ENCODE results near the gene LRPAP1.

GRCh38 chr4:3496021-3496420 lies 36.2 kb downstream of the LRPAP1 start:
- TF ChIP-seq, protein P1, sequence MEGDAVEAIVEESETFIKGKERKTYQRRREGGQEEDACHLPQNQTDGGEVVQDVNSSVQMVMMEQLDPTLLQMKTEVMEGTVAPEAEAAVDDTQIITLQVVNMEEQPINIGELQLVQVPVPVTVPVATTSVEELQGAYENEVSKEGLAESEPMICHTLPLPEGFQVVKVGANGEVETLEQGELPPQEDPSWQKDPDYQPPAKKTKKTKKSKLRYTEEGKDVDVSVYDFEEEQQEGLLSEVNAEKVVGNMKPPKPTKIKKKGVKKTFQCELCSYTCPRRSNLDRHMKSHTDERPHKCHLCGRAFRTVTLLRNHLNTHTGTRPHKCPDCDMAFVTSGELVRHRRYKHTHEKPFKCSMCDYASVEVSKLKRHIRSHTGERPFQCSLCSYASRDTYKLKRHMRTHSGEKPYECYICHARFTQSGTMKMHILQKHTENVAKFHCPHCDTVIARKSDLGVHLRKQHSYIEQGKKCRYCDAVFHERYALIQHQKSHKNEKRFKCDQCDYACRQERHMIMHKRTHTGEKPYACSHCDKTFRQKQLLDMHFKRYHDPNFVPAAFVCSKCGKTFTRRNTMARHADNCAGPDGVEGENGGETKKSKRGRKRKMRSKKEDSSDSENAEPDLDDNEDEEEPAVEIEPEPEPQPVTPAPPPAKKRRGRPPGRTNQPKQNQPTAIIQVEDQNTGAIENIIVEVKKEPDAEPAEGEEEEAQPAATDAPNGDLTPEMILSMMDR (conservative IDR thresholded peaks at IDR 0.05; ENCODE audit: low read depth in 2 of 2) = no peak
- TF ChIP-seq, protein P2, sequence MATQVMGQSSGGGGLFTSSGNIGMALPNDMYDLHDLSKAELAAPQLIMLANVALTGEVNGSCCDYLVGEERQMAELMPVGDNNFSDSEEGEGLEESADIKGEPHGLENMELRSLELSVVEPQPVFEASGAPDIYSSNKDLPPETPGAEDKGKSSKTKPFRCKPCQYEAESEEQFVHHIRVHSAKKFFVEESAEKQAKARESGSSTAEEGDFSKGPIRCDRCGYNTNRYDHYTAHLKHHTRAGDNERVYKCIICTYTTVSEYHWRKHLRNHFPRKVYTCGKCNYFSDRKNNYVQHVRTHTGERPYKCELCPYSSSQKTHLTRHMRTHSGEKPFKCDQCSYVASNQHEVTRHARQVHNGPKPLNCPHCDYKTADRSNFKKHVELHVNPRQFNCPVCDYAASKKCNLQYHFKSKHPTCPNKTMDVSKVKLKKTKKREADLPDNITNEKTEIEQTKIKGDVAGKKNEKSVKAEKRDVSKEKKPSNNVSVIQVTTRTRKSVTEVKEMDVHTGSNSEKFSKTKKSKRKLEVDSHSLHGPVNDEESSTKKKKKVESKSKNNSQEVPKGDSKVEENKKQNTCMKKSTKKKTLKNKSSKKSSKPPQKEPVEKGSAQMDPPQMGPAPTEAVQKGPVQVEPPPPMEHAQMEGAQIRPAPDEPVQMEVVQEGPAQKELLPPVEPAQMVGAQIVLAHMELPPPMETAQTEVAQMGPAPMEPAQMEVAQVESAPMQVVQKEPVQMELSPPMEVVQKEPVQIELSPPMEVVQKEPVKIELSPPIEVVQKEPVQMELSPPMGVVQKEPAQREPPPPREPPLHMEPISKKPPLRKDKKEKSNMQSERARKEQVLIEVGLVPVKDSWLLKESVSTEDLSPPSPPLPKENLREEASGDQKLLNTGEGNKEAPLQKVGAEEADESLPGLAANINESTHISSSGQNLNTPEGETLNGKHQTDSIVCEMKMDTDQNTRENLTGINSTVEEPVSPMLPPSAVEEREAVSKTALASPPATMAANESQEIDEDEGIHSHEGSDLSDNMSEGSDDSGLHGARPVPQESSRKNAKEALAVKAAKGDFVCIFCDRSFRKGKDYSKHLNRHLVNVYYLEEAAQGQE (IDR thresholded peaks at IDR 0.05; ENCODE audit: unreplicated experiment) = no peak
- TF ChIP-seq CREB1 (CRISPR knock-in tag; IDR thresholded peaks at IDR 0.05; ENCODE audit: low read depth) (no peak), POLR2AphosphoS5 (IDR thresholded peaks at IDR 0.05; ENCODE audit: low read depth) (no peak), STAT1 (IDR thresholded peaks at IDR 0.05; ENCODE audit: unreplicated experiment) (no peak), EZH2 (IDR thresholded peaks at IDR 0.05; ENCODE audit: low read depth, unreplicated experiment) (no peak), EZH2phosphoT487 (IDR thresholded peaks at IDR 0.05; ENCODE audit: unreplicated experiment) (no peak), ZNF114 (CRISPR knock-in tag; IDR thresholded peaks at IDR 0.05) (no peak), JUNB (IDR thresholded peaks at IDR 0.05; ENCODE audit: unreplicated experiment) (no peak), ZNF331 (CRISPR knock-in tag; IDR thresholded peaks at IDR 0.05; ENCODE audit: low read depth) (no peak)
- TF ChIP-seq, protein P3, sequence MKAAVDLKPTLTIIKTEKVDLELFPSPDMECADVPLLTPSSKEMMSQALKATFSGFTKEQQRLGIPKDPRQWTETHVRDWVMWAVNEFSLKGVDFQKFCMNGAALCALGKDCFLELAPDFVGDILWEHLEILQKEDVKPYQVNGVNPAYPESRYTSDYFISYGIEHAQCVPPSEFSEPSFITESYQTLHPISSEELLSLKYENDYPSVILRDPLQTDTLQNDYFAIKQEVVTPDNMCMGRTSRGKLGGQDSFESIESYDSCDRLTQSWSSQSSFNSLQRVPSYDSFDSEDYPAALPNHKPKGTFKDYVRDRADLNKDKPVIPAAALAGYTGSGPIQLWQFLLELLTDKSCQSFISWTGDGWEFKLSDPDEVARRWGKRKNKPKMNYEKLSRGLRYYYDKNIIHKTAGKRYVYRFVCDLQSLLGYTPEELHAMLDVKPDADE (IDR thresholded peaks at IDR 0.05) = no peak
